ENCODE results near the gene GPR107.

GPR107 gene

GRCh38 chr9:130187523-130187846 lies 133.8 kb downstream of the GPR107 start:
- no peak for DNase-seq

DNA sequence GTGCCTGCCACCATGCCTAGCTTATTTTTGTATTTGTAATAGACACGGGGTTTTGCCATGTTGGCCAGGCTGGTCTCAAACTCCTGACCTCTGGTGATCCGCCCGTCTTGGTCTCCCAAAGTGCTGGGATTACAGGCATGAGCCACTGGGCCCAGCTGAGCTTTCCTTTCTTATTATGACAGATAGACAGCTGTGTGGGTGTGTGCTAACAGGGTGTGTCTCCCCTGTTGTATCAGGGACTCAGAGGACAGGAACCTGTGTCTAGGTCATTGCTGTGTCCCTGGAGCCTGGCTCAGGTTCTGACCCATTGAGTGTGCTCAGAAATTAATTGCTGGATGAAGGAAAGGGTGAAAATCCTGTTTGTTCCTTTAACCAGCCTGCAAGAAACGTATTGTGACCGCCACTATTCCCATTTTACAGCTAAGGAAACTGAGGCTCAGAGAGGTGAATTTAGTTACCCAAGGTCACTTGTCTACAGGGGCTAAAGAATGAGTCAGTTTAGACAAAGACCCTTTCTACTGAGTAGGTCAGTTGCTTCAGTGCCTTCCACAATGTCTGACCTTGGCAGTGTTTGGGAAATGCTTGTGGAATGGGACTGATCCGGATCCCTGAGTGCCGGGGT lies 135.3 kb downstream of the GPR107 start:
- DNase-seq: no peak
